SK-N-SH treated with all-trans-retinoic acid at 6 μM for 48 hours (cell line): ENCODE measurements around the gene IFITM1.

Source experiments
- ARNTL ChIP-seq: fragments of 450-650 bp; formaldehyde crosslinking; IDR thresholded peaks from 2 replicates; pipeline ENCODE4 v1.5.0; 2020; ENCODE audit warnings: low read depth, mild to moderate bottlenecking, moderate library complexity, borderline replicate concordance
- CSDC2 ChIP-seq: fragments of 250-450 bp; sonication (Bioruptor Pico); IDR thresholded peaks from 2 replicates; pipeline ENCODE4 v1.5.0; 2020; ENCODE audit warnings: mild to moderate bottlenecking, moderate library complexity
- ISL1 ChIP-seq: fragments of 250-450 bp; sonication (Bioruptor Pico); IDR thresholded peaks from 2 replicates; pipeline ENCODE4 v2.1.2; 2022; ENCODE audit warnings: mild to moderate bottlenecking, moderate library complexity
- ZFP3 ChIP-seq: fragments of 250-450 bp; sonication (Bioruptor Pico); IDR thresholded peaks from 2 replicates; pipeline ENCODE4 v1.5.0; 2020; ENCODE audit warnings: mild to moderate bottlenecking, moderate library complexity
- ZNF565 ChIP-seq: fragments of 450-650 bp; formaldehyde crosslinking; conservative IDR thresholded peaks from 2 replicates; pipeline ENCODE4 v1.5.0; 2020; ENCODE audit warnings: low read depth, mild to moderate bottlenecking, moderate library complexity
- ZNF70 ChIP-seq: fragments of 450-650 bp; formaldehyde crosslinking; IDR thresholded peaks from 2 replicates; pipeline ENCODE4 v1.5.0; 2020; ENCODE audit warnings: mild to moderate bottlenecking, moderate library complexity

GRCh38 chr11:306645-307371, 7.0 kb upstream of the IFITM1 start:
- TF ChIP-seq ZNF565 (CRISPR knock-in tag) = no peak
- TF ChIP-seq ISL1 (CRISPR knock-in tag) = no peak
- no peak for TF ChIP-seq ZNF70 (CRISPR knock-in tag)
- TF ChIP-seq ARNTL = no peak
- TF ChIP-seq ZFP3 (CRISPR knock-in tag) = no peak
- TF ChIP-seq CSDC2 (CRISPR knock-in tag) = no peak
